Epithelial cell of proximal tubule (primary cell): ENCODE measurements around the gene P4HTM. TPM values are rescaled to one million over a fixed set of nuclear protein-coding genes. Genes with fewer than 3 reads are reported as not detected.

Experiments
- DNase-seq: peaks from one replicate; pipeline ENCODE4 v3.0.0-alpha.2; 2011; ENCODE audit warnings: low read depth
- H3K4me3 ChIP-seq: 2 replicates; pipeline ENCODE4 v1.5.1; 2011; ENCODE audit warnings: low read depth, mild to moderate bottlenecking, low read length
- CTCF ChIP-seq: conservative IDR thresholded peaks from 2 replicates; pipeline ENCODE4 v1.5.1; 2012; ENCODE audit warnings: low read depth, mild to moderate bottlenecking, low read length
- total RNA-seq: library from RNA; depleted of rRNA; stranded (reverse); fragments of >200 nt; gene quantifications from 2 replicates; pipeline ENCODE4 v1.2.3, GENCODE V29; 2015

The P4HTM gene
- total RNA-seq, 1 donor from 2014 or later: 23.2 TPM

- DNase-seq: no peak
- no peak for TF ChIP-seq CTCF
- peak overlapping the region; percentile 90 for H3K4me3 ChIP-seq
Measured at GRCh38 chr3:48991851-48992545, 2.0 kb downstream of the P4HTM start.

- no peak overlapping the region for H3K4me3 ChIP-seq
- no peak for TF ChIP-seq CTCF
- DNase-seq: no peak
Measured at GRCh38 chr3:48993834-48994233, 3.8 kb downstream of the P4HTM start.

DNA sequence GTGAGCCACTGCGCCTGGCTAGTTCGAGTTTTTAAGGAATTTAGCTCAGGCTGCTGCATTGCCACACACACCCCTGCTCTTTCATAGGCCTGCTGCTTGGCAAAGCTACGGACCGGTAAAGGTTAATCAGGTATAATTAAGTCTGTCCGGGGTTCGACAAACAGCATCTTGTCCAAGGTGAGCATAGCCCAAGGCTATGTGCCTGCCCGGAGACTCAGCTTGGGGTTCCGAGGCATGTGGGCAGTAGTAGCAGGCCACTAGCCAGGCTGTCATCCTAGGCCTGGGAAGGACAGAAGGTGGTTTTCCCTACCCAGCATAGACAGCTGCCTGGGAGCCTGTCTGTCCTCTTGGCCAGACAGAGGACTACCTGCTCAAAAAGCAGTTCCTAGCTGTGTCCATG lies 6.6 kb downstream of the P4HTM start:
- no peak for DNase-seq
- H3K4me3 ChIP-seq: no peak overlapping the region
- TF ChIP-seq CTCF: no peak

DNA sequence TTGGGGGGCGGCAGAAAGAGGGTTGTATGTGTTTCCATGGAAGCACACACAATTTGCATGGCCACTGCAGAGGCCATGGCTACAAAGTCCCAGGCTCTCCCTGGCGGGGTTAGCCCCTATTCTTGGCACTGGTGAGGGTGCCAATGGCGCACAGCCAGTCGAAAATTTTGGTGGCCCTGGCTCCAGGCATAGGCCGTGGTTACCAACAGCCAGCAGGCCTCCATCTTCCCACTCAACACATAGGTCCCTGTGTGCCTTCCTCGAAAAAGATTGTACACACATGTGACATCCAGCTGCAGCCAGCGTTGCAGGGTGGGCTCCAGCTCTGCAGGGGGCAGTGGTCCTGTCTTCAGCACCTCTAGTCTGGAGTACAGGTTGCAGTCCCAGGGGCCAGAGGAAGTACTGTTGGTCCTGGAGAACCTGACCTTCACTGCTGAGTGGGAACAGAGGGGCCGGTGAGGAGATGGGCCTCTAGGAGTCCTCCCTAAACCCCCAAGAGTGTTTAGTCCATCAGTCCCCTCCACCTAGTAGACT lies 7.1 kb downstream of the P4HTM start:
- DNase-seq: no peak
- no peak overlapping the region for H3K4me3 ChIP-seq
- TF ChIP-seq CTCF: no peak

DNA sequence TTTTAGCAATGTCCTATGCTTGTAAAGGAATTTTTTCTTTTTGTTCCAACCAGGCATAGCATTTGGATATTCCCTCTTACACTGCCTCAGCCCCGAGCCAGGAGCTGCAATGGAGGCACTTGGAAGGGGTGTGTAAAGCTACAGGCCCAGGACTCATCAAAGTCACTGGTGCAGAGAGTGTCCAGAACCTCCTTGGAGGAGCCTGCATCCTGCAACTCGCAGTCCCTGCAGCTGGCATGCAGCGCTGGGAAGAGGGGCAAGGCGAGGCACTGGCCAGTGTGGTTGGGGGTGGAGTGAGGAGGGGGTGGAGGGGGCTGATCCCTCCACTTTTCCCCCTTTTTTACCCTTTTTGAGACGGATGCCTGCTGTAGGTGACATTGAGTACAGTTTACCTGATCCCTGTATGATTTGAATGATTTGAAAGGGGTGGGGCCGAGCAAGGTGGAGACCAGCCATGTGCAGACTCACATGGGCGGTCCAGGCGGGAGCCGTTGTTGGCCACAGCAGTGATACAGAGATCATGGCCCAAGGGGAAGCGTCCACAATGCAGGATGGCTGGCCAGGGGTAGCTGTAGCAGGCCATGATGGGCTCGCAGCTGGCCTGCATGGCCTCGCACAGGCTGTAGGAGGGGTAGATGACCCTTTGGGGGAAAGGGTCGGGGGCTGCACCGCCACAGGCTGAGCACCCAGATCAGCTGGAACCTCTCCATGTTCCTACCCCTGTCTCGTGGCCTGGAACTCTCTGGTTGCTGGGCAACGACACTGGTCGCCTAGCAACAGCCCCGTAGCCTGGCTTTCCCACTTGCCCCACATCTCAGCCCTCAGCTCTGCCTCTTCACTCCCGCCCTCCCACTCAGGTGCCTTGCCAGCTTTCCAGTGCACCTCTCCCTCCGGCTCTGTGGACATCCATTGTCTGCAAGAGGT lies 7.9 kb downstream of the P4HTM start:
- H3K4me3 ChIP-seq: no peak overlapping the region
- no peak for TF ChIP-seq CTCF
- DNase-seq: no peak

- H3K4me3 ChIP-seq: no peak overlapping the region
- no peak for DNase-seq
- no peak for TF ChIP-seq CTCF
Measured at GRCh38 chr3:48999085-48999858, 9.2 kb downstream of the P4HTM start.
